ENCODE measurements around the gene CDC6.
"Not testable (repeated sequence)": the region's sequence is repeated elsewhere in the genome, so short reads cannot be mapped to it uniquely, and the experiment has no call there.

CDC6 gene

DNA sequence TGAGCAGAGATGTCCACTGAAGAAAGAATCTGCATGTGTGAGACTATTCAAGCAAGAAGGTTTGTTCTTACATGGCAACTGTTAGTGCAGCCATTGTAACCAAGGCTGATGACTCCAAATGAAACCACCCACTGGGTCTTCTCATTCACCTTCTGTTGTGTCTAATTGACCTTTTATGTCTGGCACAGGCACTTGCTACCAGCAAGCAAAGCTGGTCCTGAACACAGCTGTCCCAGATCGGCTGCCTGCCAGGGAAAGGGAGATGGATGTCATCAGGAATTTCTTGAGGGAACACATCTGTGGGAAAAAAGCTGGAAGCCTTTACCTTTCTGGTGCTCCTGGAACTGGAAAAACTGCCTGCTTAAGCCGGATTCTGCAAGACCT, 3.6 kb downstream of the CDC6 start:
- no peak for TF ChIP-seq CTCF (IDR thresholded peaks at IDR 0.05; ENCODE audit: insufficient read depth, low read length, missing control alignments)
- ChIA-PET CTCF (interaction anchor here (1.0 to 13.8 kb wide), 23 partner anchors 10 to 277 kb away, joined by 3 to 290 read pairs (median 6); partner anchors contain the start of genes CSF3, RARA, TOP2A and WIPF2), POLR2A (no interaction called here)
- DNase-seq (ENCODE audit: low read depth, low spot score), result no peak
- no peak overlapping the region for H3K4me3 ChIP-seq (ENCODE audit: low read depth, low read length)

DNA sequence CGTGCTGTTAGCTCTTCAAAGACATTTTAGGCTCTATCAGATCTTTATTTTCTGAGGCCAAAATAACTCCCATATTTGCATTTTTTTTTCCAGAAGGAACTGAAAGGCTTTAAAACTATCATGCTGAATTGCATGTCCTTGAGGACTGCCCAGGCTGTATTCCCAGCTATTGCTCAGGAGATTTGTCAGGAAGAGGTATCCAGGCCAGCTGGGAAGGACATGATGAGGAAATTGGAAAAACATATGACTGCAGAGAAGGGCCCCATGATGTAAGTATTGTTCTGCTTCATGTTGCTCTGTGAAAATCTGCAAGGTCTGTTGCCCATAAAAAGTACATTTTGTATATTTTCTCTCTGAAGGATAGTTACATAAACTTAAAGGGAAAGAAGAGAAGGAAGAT, 5.7 kb downstream of the CDC6 start:
- ChIA-PET CTCF (interaction anchor here (0.6 to 13.8 kb wide), 13 partner anchors 8 to 279 kb away, joined by 3 to 290 read pairs (median 28); partner anchors contain the start of genes CSF3, RARA and WIPF2), POLR2A (no interaction called here)
- TF ChIP-seq CTCF (IDR thresholded peaks at IDR 0.05; ENCODE audit: insufficient read depth, low read length, missing control alignments), result no peak
- no peak overlapping the region for H3K4me3 ChIP-seq (ENCODE audit: low read depth, low read length)
- DNase-seq (ENCODE audit: low read depth, low spot score), result no peak

DNA sequence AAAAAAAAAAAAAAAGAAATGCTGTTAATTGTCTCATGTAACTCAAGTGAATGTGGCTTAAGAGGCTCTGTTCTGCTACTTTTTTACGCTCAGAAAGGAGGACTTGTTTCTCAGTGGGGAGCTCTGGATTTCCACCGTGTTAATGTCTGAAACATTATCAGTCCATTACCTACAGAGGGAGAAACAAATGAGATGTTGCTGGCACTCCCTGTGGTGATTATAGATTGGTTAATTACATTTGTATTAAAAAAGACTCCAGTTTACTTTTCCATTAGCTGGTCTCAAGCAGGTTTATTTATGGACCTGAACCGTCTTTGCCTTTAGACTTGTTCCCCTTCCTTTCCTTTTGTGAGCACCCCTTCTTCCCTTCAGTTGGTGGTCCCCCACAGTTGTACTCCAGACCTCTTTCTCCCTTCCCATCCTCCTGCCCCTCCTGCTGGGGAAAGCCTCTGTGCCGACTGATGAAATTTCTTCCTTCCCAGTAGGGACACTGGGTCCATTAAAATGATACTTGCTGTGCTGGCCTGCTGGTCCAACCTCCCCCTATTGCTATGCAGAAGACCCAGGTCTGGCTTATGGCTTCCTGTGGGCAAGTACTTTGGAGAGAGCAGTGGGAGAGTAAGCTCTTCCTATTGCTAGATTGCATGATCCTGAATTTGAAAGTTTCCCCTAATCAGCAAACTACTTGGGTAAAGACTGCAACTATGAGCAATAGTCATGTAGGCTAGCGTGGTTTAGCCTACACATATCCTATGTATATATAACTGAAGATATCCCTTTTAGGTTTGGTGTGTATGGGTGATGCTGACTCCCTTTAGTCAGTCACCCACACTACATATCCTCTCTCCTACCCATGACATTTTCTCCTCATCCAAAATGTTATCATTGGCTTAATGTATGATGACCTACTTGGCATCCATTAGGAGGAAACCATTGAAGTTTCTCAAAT, 8.1 kb downstream of the CDC6 start:
- CTCF ChIA-PET, result interaction anchor here (0.7 to 17.4 kb wide), 17 partner anchors 6 to 282 kb away, joined by 3 to 649 read pairs (median 6); partner anchors contain the start of genes CASC3, CSF3 and WIPF2
- POLR2A ChIA-PET, result no interaction called here
- DNase-seq (ENCODE audit: low read depth, low spot score), result no peak

DNA sequence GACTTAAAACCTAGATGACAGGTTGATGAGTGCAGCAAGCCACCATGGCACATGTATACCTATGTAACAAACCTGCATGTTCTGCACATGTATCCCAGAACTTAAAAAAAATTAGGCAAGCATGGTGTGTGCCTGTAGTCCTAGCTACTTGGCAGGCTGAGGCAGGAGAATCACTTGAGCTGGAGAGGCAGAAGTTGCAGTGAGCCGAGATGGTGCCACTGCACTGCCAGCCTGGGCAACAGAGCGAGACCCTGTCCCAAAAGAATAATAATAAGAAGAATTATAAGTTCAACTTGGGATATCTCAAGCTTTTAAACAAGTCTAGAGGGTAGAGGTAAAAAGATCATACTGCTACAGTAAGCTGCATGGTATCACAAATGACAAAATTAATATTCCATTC, 9.8 kb downstream of the CDC6 start:
- ChIA-PET CTCF (interaction anchor here (1.4 to 17.4 kb wide), 4 partner anchors 6 to 106 kb away, joined by 5 to 649 read pairs (median 182); partner anchors contain the start of gene CDC6), POLR2A (no interaction called here)
- no peak overlapping the region for H3K4me3 ChIP-seq (ENCODE audit: low read depth, low read length)
- DNase-seq (ENCODE audit: low read depth, low spot score), result no peak
- no peak for TF ChIP-seq CTCF (IDR thresholded peaks at IDR 0.05; ENCODE audit: insufficient read depth, low read length, missing control alignments)

More for the DNA sequence above, 8.1 kb downstream of the CDC6 start:
- TF ChIP-seq CTCF (IDR thresholded peaks at IDR 0.05; ENCODE audit: insufficient read depth, low read length, missing control alignments), result no peak
- no peak overlapping the region for H3K4me3 ChIP-seq (ENCODE audit: low read depth, low read length)

DNA sequence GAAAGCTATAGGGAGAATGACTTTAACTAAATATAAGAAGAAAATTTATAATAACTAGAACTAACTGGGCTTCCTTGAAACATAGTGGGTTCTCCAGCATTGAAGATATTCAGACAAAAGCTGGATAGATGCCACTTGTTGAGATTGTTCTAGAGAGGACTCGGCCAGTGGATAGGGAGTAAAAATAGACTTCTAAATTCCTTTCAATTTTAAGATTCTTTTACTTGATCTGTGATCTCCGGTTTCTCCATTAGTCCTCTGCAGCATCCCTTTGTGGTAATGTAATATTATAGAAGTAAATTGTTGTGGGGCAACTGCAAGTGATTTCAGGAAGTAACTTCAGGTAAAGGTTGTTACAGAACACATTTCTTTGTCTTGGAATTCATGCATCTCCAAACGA, 11.0 kb downstream of the CDC6 start:
- DNase-seq (ENCODE audit: low read depth, low spot score), result no peak
- no peak overlapping the region for H3K4me3 ChIP-seq (ENCODE audit: low read depth, low read length)
- ChIA-PET POLR2A (interaction anchor here (0.7 kb wide), 2 partner anchors 21 to 90 kb away, joined by 3 to 4 read pairs; no protein-coding TSS in a partner anchor), CTCF (interaction anchor here (0.7 to 17.4 kb wide), 16 partner anchors 7 to 264 kb away, joined by 3 to 649 read pairs (median 4); partner anchors contain the start of genes CDC6, RARA, TOP2A and WIPF2)
- TF ChIP-seq CTCF (IDR thresholded peaks at IDR 0.05; ENCODE audit: insufficient read depth, low read length, missing control alignments), result no peak

DNA sequence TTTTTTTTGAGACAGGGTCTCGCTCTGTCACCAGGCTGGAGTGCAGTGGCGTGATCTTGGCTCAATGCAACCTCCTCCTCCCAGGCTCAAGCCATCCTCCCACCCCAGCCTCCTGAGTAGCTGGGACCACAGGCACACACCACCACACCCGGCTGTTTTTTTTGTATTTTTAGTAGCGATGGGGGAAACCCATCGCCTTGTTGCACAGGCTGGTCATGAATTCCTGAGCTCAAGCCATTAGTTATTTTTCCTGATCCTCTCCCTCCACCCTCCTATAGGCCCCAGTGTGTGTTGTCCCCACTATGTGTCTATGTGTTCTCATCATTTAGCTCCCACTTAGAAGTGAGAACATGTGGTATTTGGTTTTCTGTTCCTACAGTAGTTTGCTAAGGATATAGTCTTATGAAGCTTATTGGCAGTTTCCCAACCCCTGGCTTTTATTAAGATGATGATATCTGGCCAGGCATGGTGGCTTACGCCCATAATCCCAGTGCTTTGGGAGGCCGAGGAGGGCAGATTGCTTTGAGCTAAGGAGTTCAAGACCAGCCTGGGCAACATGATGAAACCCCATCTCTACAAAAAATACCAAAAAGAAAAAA, 11.6 kb downstream of the CDC6 start:
- CTCF ChIA-PET, result interaction anchor here (0.7 to 17.4 kb wide), 21 partner anchors 8 to 264 kb away, joined by 3 to 649 read pairs (median 4); partner anchors contain the start of genes CDC6, RARA, TOP2A and WIPF2
- H3K4me3 ChIP-seq (ENCODE audit: low read depth, low read length); DNase-seq (ENCODE audit: low read depth, low spot score): not testable (repeated sequence)
- POLR2A ChIA-PET, result interaction anchor here (0.8 kb wide), 1 partner anchor 54 kb away, joined by 6 read pairs; no protein-coding TSS in a partner anchor

All from AG04449 (cell line).